ENCODE results near the gene CLCN3. TPM values are rescaled to one million over a fixed set of nuclear protein-coding genes. Genes with fewer than 3 reads are reported as not detected.
"Not testable (repeated sequence)": the region's sequence is repeated elsewhere in the genome, so short reads cannot be mapped to it uniquely, and the experiment has no call there.

The CLCN3 gene
- total RNA-seq, 1 experiment from 2014 or later, result 16.9 TPM

DNA sequence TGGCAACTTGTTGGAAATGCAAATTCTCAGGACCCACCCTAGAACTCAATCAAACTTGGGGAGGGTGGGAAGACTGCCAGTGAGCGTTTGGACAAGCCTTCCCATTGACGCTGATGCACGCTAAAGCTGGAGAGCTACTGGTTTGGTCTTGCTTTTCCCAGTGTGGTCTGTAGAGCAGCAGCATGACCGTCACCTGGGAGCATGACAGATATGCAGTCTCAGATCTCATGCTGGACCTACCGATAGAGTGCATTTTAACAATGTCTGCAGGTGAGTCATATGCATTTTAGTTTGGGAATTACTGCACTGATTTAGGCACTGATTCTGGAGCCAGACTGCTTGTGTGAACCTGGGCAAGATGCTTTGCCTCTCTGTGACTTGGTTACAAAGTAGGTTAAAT, 110.2 kb downstream of the CLCN3 start:
- Histone ChIP-seq H3K36me3 (ENCODE audit: low read depth, low read length) (no peaks in the 10 kb centered on the region), H3K4me3 (ENCODE audit: low read length) (no peak overlapping the region), H3K4me2 (ENCODE audit: low read length) (no peak overlapping the region), H3K9me3 (ENCODE audit: low read length) (no peaks in the 10 kb centered on the region), H3K4me1 (ENCODE audit: insufficient read depth, low read length) (no peaks in the 10 kb centered on the region), H3F3A (ENCODE audit: low read length, unreplicated experiment) (no peaks in the 10 kb centered on the region), H2AFZ (ENCODE audit: low read length) (no peak overlapping the region), H4K20me1 (ENCODE audit: low read length) (no peaks in the 10 kb centered on the region), H3K9ac (ENCODE audit: low read length) (no peak overlapping the region), H3K27ac (ENCODE audit: low read length) (no peak overlapping the region), H3K9me2 (replicated peaks; ENCODE audit: low read length) (no peaks in the 10 kb centered on the region), H3K27me3 (ENCODE audit: low read length) (no peaks in the 10 kb centered on the region), H3K79me2 (ENCODE audit: low read length) (no peaks in the 10 kb centered on the region)
- ATAC-seq (no peak), DNase-seq (no peak)
- POLR2A ChIA-PET (ENCODE audit: unreplicated experiment), result interaction anchor here (0.6 kb wide), 1 partner anchor 23 kb away, joined by 3 read pairs; no protein-coding TSS in a partner anchor
- no TSS peak for BruUV-seq (replicated peaks)
- TF ChIP-seq EZH2phosphoT487 (IDR thresholded peaks at IDR 0.05; ENCODE audit: borderline replicate concordance, low read length), result no peak
- CTCF ChIA-PET, result no interaction called here
- intact Hi-C loops (cut with micrococcal nuclease), result no loop called here

DNA sequence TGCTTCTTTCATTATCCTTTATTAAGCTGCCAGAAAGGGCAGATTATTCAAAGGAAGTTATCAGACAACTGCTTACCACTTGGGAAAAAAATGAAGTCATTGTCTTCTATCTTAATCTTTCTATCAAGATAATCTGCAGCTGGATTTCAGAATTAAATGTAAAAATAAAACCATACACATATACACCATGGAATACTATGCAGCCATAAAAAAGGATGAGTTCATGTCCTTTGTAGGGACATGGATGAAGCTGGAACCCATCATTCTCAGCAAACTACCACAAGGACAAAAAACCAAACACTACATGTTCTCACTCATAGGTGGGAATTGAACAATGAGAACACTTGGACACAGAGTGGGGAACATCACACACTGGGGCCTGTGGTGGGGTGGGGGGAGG, 118.2 kb downstream of the CLCN3 start:
- H3K27ac ChIP-seq (ENCODE audit: low read length); DNase-seq; BruUV-seq (replicated peaks): not testable (repeated sequence)

DNA sequence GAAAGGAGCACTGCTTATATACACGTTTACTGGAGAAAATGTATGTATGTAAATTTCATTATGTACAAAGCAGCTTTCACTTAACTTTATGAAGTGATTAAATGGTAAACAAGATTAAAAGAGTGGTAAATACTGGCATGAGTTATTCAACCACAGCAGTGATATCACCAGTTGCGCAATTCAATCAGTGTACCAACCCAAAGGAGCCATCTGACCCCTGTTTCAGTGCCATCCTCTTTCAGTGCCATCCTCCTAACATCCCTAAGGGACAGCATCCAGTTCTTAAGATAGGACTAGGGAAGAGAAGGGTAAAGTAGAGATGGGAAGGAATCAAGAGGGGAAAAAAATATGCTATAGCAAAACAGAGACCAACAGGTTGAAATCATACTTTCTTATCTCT, 121.2 kb downstream of the CLCN3 start:
- H3K9me2 ChIP-seq (replicated peaks; ENCODE audit: low read length), result no peaks in the 10 kb centered on the region
- H3K4me2 ChIP-seq (ENCODE audit: low read length), result no peak overlapping the region
- intact Hi-C loops (cut with micrococcal nuclease), result no loop called here
- no peaks in the 10 kb centered on the region for H3F3A ChIP-seq (ENCODE audit: low read length, unreplicated experiment)
- CTCF ChIA-PET, result no interaction called here
- DNase-seq, result peak; percentile 3
- POLR2A ChIA-PET (ENCODE audit: unreplicated experiment), result no interaction called here
- no TSS peak for BruUV-seq (replicated peaks)
- H3K4me1 ChIP-seq (ENCODE audit: insufficient read depth, low read length), result peaks cover 16% of the 10 kb centered on the region
- H2AFZ ChIP-seq (ENCODE audit: low read length), result no peak overlapping the region
- no peak for ATAC-seq
- no peaks in the 10 kb centered on the region for H4K20me1 ChIP-seq (ENCODE audit: low read length)
- H3K27ac ChIP-seq (ENCODE audit: low read length), result no peak overlapping the region
- H3K9me3 ChIP-seq (ENCODE audit: low read length), result no peaks in the 10 kb centered on the region
- H3K36me3 ChIP-seq (ENCODE audit: low read depth, low read length), result no peaks in the 10 kb centered on the region
- TF ChIP-seq, protein P1, sequence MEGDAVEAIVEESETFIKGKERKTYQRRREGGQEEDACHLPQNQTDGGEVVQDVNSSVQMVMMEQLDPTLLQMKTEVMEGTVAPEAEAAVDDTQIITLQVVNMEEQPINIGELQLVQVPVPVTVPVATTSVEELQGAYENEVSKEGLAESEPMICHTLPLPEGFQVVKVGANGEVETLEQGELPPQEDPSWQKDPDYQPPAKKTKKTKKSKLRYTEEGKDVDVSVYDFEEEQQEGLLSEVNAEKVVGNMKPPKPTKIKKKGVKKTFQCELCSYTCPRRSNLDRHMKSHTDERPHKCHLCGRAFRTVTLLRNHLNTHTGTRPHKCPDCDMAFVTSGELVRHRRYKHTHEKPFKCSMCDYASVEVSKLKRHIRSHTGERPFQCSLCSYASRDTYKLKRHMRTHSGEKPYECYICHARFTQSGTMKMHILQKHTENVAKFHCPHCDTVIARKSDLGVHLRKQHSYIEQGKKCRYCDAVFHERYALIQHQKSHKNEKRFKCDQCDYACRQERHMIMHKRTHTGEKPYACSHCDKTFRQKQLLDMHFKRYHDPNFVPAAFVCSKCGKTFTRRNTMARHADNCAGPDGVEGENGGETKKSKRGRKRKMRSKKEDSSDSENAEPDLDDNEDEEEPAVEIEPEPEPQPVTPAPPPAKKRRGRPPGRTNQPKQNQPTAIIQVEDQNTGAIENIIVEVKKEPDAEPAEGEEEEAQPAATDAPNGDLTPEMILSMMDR (conservative IDR thresholded peaks at IDR 0.05; ENCODE audit: low read depth, low read length), result no peak
- no peak for TF ChIP-seq EZH2phosphoT487 (IDR thresholded peaks at IDR 0.05; ENCODE audit: borderline replicate concordance, low read length)
- no peak overlapping the region for H3K4me3 ChIP-seq (ENCODE audit: low read length)
- H3K27me3 ChIP-seq (ENCODE audit: low read length), result no peaks in the 10 kb centered on the region
- no peaks in the 10 kb centered on the region for H3K79me2 ChIP-seq (ENCODE audit: low read length)
- no peak overlapping the region for H3K9ac ChIP-seq (ENCODE audit: low read length)

More for the DNA sequence above, 118.2 kb downstream of the CLCN3 start:
- H3K4me3 ChIP-seq (ENCODE audit: low read length); ATAC-seq; POLR2A ChIA-PET (ENCODE audit: unreplicated experiment); H3K9ac ChIP-seq (ENCODE audit: low read length); H3K9me3 ChIP-seq (ENCODE audit: low read length); intact Hi-C loops (cut with micrococcal nuclease); H3K36me3 ChIP-seq (ENCODE audit: low read depth, low read length); H3K79me2 ChIP-seq (ENCODE audit: low read length); H2AFZ ChIP-seq (ENCODE audit: low read length); H3K9me2 ChIP-seq (replicated peaks; ENCODE audit: low read length); H4K20me1 ChIP-seq (ENCODE audit: low read length); H3K4me1 ChIP-seq (ENCODE audit: insufficient read depth, low read length); H3K27me3 ChIP-seq (ENCODE audit: low read length); H3K4me2 ChIP-seq (ENCODE audit: low read length); H3F3A ChIP-seq (ENCODE audit: low read length, unreplicated experiment): not testable (repeated sequence)
- CTCF ChIA-PET, result interaction anchor here (0.7 kb wide), 1 partner anchor 126 kb away, joined by 3 read pairs; the partner anchor contains the start of gene NEK1

DNA sequence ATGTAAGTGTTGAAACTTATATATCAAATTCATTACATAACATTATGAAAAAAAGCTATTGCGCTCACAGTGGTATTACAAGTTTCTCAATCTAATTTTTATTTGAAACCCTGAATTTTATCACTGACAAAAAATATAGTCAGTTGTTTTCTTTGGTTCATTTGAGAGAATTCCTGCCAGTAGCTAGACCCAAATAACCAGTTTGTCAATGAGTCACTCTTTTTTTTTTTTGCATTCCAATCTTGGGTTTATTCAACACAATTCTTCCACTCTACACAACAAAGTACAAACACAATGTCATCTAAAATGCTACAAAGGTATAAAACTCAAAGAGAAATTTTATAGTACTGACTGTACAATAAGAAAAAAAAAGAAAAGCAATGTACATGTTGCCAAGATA, 124.2 kb downstream of the CLCN3 start:
- H4K20me1 ChIP-seq (ENCODE audit: low read length), result no peaks in the 10 kb centered on the region
- ChIA-PET CTCF (no interaction called here), POLR2A (ENCODE audit: unreplicated experiment) (no interaction called here)
- ATAC-seq, result no peak
- no peaks in the 10 kb centered on the region for H3K27me3 ChIP-seq (ENCODE audit: low read length)
- no peaks in the 10 kb centered on the region for H3K36me3 ChIP-seq (ENCODE audit: low read depth, low read length)
- no peak overlapping the region for H3K4me2 ChIP-seq (ENCODE audit: low read length)
- H3K9me2 ChIP-seq (replicated peaks; ENCODE audit: low read length), result no peaks in the 10 kb centered on the region
- H2AFZ ChIP-seq (ENCODE audit: low read length), result no peak overlapping the region
- intact Hi-C loops (cut with micrococcal nuclease), result no loop called here
- H3K27ac ChIP-seq (ENCODE audit: low read length), result no peak overlapping the region
- no peaks in the 10 kb centered on the region for H3F3A ChIP-seq (ENCODE audit: low read length, unreplicated experiment)
- H3K9me3 ChIP-seq (ENCODE audit: low read length), result no peaks in the 10 kb centered on the region
- BruUV-seq (replicated peaks), result no TSS peak
- no peak overlapping the region for H3K4me3 ChIP-seq (ENCODE audit: low read length)
- no peak overlapping the region for H3K9ac ChIP-seq (ENCODE audit: low read length)
- TF ChIP-seq, protein P1 (conservative IDR thresholded peaks at IDR 0.05; ENCODE audit: low read depth, low read length), result no peak
- TF ChIP-seq EZH2 (IDR thresholded peaks at IDR 0.05; ENCODE audit: low read length, unreplicated experiment) (no peak), EZH2phosphoT487 (IDR thresholded peaks at IDR 0.05; ENCODE audit: borderline replicate concordance, low read length) (no peak)
- H3K79me2 ChIP-seq (ENCODE audit: low read length), result no peaks in the 10 kb centered on the region
- H3K4me1 ChIP-seq (ENCODE audit: insufficient read depth, low read length), result peaks cover 16% of the 10 kb centered on the region
- DNase-seq, result peak; percentile 27
